Activated T-cell treated with anti-CD3 and anti-CD28 coated beads for 1 hour (primary cell): ENCODE measurements around the gene NELFA.

ENCODE experiments used
- DNase-seq: peaks from one replicate; pipeline ENCODE4 v3.0.0-alpha.2; 2020; ENCODE audit warnings: low read depth

NELFA gene

GRCh38 chr4:1982124-1983052 lies 26.4 kb downstream of the NELFA start:
- no peak for DNase-seq

- DNase-seq, result no peak
These were observed 27.3 kb downstream of the NELFA start for GRCh38 chr4:1981251-1982058.

- no peak for DNase-seq
These were observed 28.2 kb downstream of the NELFA start for GRCh38 chr4:1980561-1981041.

- DNase-seq, result no peak
These were observed 29.1 kb downstream of the NELFA start for GRCh38 chr4:1979477-1980196.

GRCh38 chr4:1978741-1979476 lies 29.9 kb downstream of the NELFA start:
- DNase-seq, result no peak

- DNase-seq, result no peak
These were observed 30.5 kb downstream of the NELFA start for GRCh38 chr4:1978226-1978625.

- DNase-seq, result no peak
These were observed 32.1 kb downstream of the NELFA start for GRCh38 chr4:1976416-1977352.

GRCh38 chr4:1975880-1976279 lies 32.9 kb downstream of the NELFA start:
- no peak for DNase-seq

GRCh38 chr4:1975391-1975801 lies 33.4 kb downstream of the NELFA start:
- DNase-seq, result no peak

- no peak for DNase-seq
These were observed 33.9 kb downstream of the NELFA start for GRCh38 chr4:1974840-1975239.

- no peak for DNase-seq
These were observed 35.1 kb downstream of the NELFA start for GRCh38 chr4:1973661-1974060.

- no peak for DNase-seq
These were observed 35.6 kb downstream of the NELFA start for GRCh38 chr4:1973218-1973617.

- DNase-seq, result no peak
These were observed 36.4 kb downstream of the NELFA start for GRCh38 chr4:1972414-1972813.

GRCh38 chr4:1971456-1972200 lies 37.1 kb downstream of the NELFA start:
- no peak for DNase-seq

- no peak for DNase-seq
These were observed 37.8 kb downstream of the NELFA start for GRCh38 chr4:1970926-1971325.

- DNase-seq, result no peak
These were observed 38.6 kb downstream of the NELFA start for GRCh38 chr4:1969928-1970723.

- no peak for DNase-seq
These were observed 40.0 kb downstream of the NELFA start for GRCh38 chr4:1968686-1969295.

- DNase-seq, result no peak
These were observed 41.1 kb downstream of the NELFA start for GRCh38 chr4:1967512-1968149.
